Measurements from ENCODE around the gene CHRDL1.

CHRDL1 gene

GRCh38 chrX:110699109-110699508 lies 96.5 kb downstream of the CHRDL1 start:
- Histone ChIP-seq H3K4me1 (ENCODE audit: insufficient read depth, low read length) (no peaks in the 10 kb centered on the region), H3K9me3 (ENCODE audit: insufficient read depth, low read depth, low read length) (no peaks in the 10 kb centered on the region), H3K27ac (ENCODE audit: low read depth, low read length) (no peak overlapping the region), H3K4me3 (ENCODE audit: low read length) (no peak overlapping the region), H3K9ac (ENCODE audit: low read depth, low read length) (no peak overlapping the region), H3K36me3 (ENCODE audit: insufficient read depth, low read length) (no peaks in the 10 kb centered on the region), H3K27me3 (ENCODE audit: insufficient read depth, low read length) (no peaks in the 10 kb centered on the region)

- H3K36me3 ChIP-seq (ENCODE audit: insufficient read depth, low read length), result no peaks in the 10 kb centered on the region
- H3K9ac ChIP-seq (ENCODE audit: low read depth, low read length), result no peak overlapping the region
- H3K9me3 ChIP-seq (ENCODE audit: insufficient read depth, low read depth, low read length), result no peaks in the 10 kb centered on the region
- H3K27ac ChIP-seq (ENCODE audit: low read depth, low read length), result no peak overlapping the region
- no peaks in the 10 kb centered on the region for H3K27me3 ChIP-seq (ENCODE audit: insufficient read depth, low read length)
- no peaks in the 10 kb centered on the region for H3K4me1 ChIP-seq (ENCODE audit: insufficient read depth, low read length)
- H3K4me3 ChIP-seq (ENCODE audit: low read length), result no peak overlapping the region
Measured at GRCh38 chrX:110698696-110699095, 96.9 kb downstream of the CHRDL1 start.

- H3K9me3 ChIP-seq (ENCODE audit: insufficient read depth, low read depth, low read length), result no peaks in the 10 kb centered on the region
- 95% methylated on average over 3 of the region's 4 CpGs for WGBS
- H3K27me3 ChIP-seq (ENCODE audit: insufficient read depth, low read length), result no peaks in the 10 kb centered on the region
- H3K9ac ChIP-seq (ENCODE audit: low read depth, low read length), result no peak overlapping the region
- no peaks in the 10 kb centered on the region for H3K4me1 ChIP-seq (ENCODE audit: insufficient read depth, low read length)
- H3K27ac ChIP-seq (ENCODE audit: low read depth, low read length), result no peak overlapping the region
- H3K4me3 ChIP-seq (ENCODE audit: low read length), result no peak overlapping the region
- H3K36me3 ChIP-seq (ENCODE audit: insufficient read depth, low read length), result no peaks in the 10 kb centered on the region
Measured at GRCh38 chrX:110692866-110693265, 102.8 kb downstream of the CHRDL1 start.

- H3K27ac ChIP-seq (ENCODE audit: low read depth, low read length), result no peak overlapping the region
- H3K4me3 ChIP-seq (ENCODE audit: low read length), result no peak overlapping the region
- H3K9ac ChIP-seq (ENCODE audit: low read depth, low read length), result no peak overlapping the region
- no peaks in the 10 kb centered on the region for H3K36me3 ChIP-seq (ENCODE audit: insufficient read depth, low read length)
- WGBS, result 95% methylated on average over 1 of the region's 1 CpG
- H3K9me3 ChIP-seq (ENCODE audit: insufficient read depth, low read depth, low read length), result no peaks in the 10 kb centered on the region
- no peaks in the 10 kb centered on the region for H3K4me1 ChIP-seq (ENCODE audit: insufficient read depth, low read length)
- no peaks in the 10 kb centered on the region for H3K27me3 ChIP-seq (ENCODE audit: insufficient read depth, low read length)
Measured at GRCh38 chrX:110691446-110691845, 104.2 kb downstream of the CHRDL1 start.

GRCh38 chrX:110684653-110685052 lies 111.0 kb downstream of the CHRDL1 start:
- Histone ChIP-seq H3K9me3 (ENCODE audit: insufficient read depth, low read depth, low read length) (no peaks in the 10 kb centered on the region), H3K36me3 (ENCODE audit: insufficient read depth, low read length) (no peaks in the 10 kb centered on the region), H3K9ac (ENCODE audit: low read depth, low read length) (no peak overlapping the region), H3K4me1 (ENCODE audit: insufficient read depth, low read length) (peaks cover 8% of the 10 kb centered on the region), H3K27ac (ENCODE audit: low read depth, low read length) (no peak overlapping the region), H3K4me3 (ENCODE audit: low read length) (no peak overlapping the region), H3K27me3 (ENCODE audit: insufficient read depth, low read length) (no peaks in the 10 kb centered on the region)
- 83% methylated on average over 2 of the region's 3 CpGs for WGBS

- H3K27ac ChIP-seq (ENCODE audit: low read depth, low read length), result no peak overlapping the region
- H3K36me3 ChIP-seq (ENCODE audit: insufficient read depth, low read length), result no peaks in the 10 kb centered on the region
- WGBS, result 50% methylated on average over 2 of the region's 2 CpGs
- no peaks in the 10 kb centered on the region for H3K9me3 ChIP-seq (ENCODE audit: insufficient read depth, low read depth, low read length)
- H3K4me1 ChIP-seq (ENCODE audit: insufficient read depth, low read length), result peaks cover 8% of the 10 kb centered on the region
- no peak overlapping the region for H3K9ac ChIP-seq (ENCODE audit: low read depth, low read length)
- H3K27me3 ChIP-seq (ENCODE audit: insufficient read depth, low read length), result no peaks in the 10 kb centered on the region
- no peak overlapping the region for H3K4me3 ChIP-seq (ENCODE audit: low read length)
Measured at GRCh38 chrX:110683925-110684324, 111.7 kb downstream of the CHRDL1 start.

- Histone ChIP-seq H3K9me3 (ENCODE audit: insufficient read depth, low read depth, low read length) (no peaks in the 10 kb centered on the region), H3K27me3 (ENCODE audit: insufficient read depth, low read length) (no peaks in the 10 kb centered on the region), H3K4me3 (ENCODE audit: low read length) (no peak overlapping the region), H3K36me3 (ENCODE audit: insufficient read depth, low read length) (no peaks in the 10 kb centered on the region), H3K4me1 (ENCODE audit: insufficient read depth, low read length) (no peaks in the 10 kb centered on the region; the same call in 1 of the 2 replicates), H3K27ac (ENCODE audit: low read depth, low read length) (no peak overlapping the region), H3K9ac (ENCODE audit: low read depth, low read length) (no peak overlapping the region)
- WGBS, result 80% methylated on average over 1 of the region's 1 CpG
Measured at GRCh38 chrX:110678591-110678990, 117.0 kb downstream of the CHRDL1 start.

GRCh38 chrX:110675886-110676285 lies 119.7 kb downstream of the CHRDL1 start:
- no peak overlapping the region for H3K27ac ChIP-seq (ENCODE audit: low read depth, low read length)
- H3K4me3 ChIP-seq (ENCODE audit: low read length), result no peak overlapping the region
- no peaks in the 10 kb centered on the region for H3K36me3 ChIP-seq (ENCODE audit: insufficient read depth, low read length)
- no peaks in the 10 kb centered on the region; the same call in 1 of the 2 replicates for H3K4me1 ChIP-seq (ENCODE audit: insufficient read depth, low read length)
- H3K9ac ChIP-seq (ENCODE audit: low read depth, low read length), result no peak overlapping the region
- no peaks in the 10 kb centered on the region for H3K9me3 ChIP-seq (ENCODE audit: insufficient read depth, low read depth, low read length)
- WGBS, result 100% methylated on average over 1 of the region's 1 CpG
- no peaks in the 10 kb centered on the region for H3K27me3 ChIP-seq (ENCODE audit: insufficient read depth, low read length)

- 100% methylated on average over 3 of the region's 3 CpGs for WGBS
Measured at GRCh38 chrX:110671068-110671803, 124.4 kb downstream of the CHRDL1 start.

GRCh38 chrX:110669572-110669971 lies 126.0 kb downstream of the CHRDL1 start:
- Histone ChIP-seq H3K9ac (ENCODE audit: low read depth, low read length) (no peak overlapping the region), H3K9me3 (ENCODE audit: insufficient read depth, low read depth, low read length) (no peaks in the 10 kb centered on the region), H3K27ac (ENCODE audit: low read depth, low read length) (no peak overlapping the region), H3K4me1 (ENCODE audit: insufficient read depth, low read length) (peaks cover 14% of the 10 kb centered on the region), H3K27me3 (ENCODE audit: insufficient read depth, low read length) (no peaks in the 10 kb centered on the region), H3K4me3 (ENCODE audit: low read length) (no peak overlapping the region), H3K36me3 (ENCODE audit: insufficient read depth, low read length) (no peaks in the 10 kb centered on the region)
- whole genome bisulfite sequencing, result 100% methylated on average over 1 of the region's 1 CpG

More at GRCh38 chrX:110671068-110671803, 124.4 kb downstream of the CHRDL1 start:
- H3K9ac ChIP-seq (ENCODE audit: low read depth, low read length), result no peak overlapping the region
- no peak overlapping the region for H3K4me3 ChIP-seq (ENCODE audit: low read length)
- no peaks in the 10 kb centered on the region for H3K9me3 ChIP-seq (ENCODE audit: insufficient read depth, low read depth, low read length)
- H3K4me1 ChIP-seq (ENCODE audit: insufficient read depth, low read length), result peaks cover 14% of the 10 kb centered on the region
- H3K27ac ChIP-seq (ENCODE audit: low read depth, low read length), result no peak overlapping the region
- no peaks in the 10 kb centered on the region for H3K27me3 ChIP-seq (ENCODE audit: insufficient read depth, low read length)
- H3K36me3 ChIP-seq (ENCODE audit: insufficient read depth, low read length), result no peaks in the 10 kb centered on the region

- Histone ChIP-seq H3K4me1 (ENCODE audit: insufficient read depth, low read length) (peaks cover 14% of the 10 kb centered on the region), H3K36me3 (ENCODE audit: insufficient read depth, low read length) (no peaks in the 10 kb centered on the region), H3K27ac (ENCODE audit: low read depth, low read length) (peak overlapping the region; percentile 71), H3K4me3 (ENCODE audit: low read length) (no peak overlapping the region), H3K9ac (ENCODE audit: low read depth, low read length) (peak overlapping the region; percentile 29), H3K9me3 (ENCODE audit: insufficient read depth, low read depth, low read length) (no peaks in the 10 kb centered on the region), H3K27me3 (ENCODE audit: insufficient read depth, low read length) (no peaks in the 10 kb centered on the region)
- WGBS, result 13% methylated on average over 5 of the region's 6 CpGs
Measured at GRCh38 chrX:110667706-110668105, 127.9 kb downstream of the CHRDL1 start.
